Measurements from ENCODE around the gene SELENON. TPM values are rescaled to one million over a fixed set of nuclear protein-coding genes. Genes with fewer than 3 reads are reported as not detected.

SELENON gene
- total and polyA plus RNA-seq, 2 of the 8 experiments (the other 6 are each of a cell fraction or from before 2014, with no cell fraction given) = 43.0 to 77.6 TPM

DNA sequence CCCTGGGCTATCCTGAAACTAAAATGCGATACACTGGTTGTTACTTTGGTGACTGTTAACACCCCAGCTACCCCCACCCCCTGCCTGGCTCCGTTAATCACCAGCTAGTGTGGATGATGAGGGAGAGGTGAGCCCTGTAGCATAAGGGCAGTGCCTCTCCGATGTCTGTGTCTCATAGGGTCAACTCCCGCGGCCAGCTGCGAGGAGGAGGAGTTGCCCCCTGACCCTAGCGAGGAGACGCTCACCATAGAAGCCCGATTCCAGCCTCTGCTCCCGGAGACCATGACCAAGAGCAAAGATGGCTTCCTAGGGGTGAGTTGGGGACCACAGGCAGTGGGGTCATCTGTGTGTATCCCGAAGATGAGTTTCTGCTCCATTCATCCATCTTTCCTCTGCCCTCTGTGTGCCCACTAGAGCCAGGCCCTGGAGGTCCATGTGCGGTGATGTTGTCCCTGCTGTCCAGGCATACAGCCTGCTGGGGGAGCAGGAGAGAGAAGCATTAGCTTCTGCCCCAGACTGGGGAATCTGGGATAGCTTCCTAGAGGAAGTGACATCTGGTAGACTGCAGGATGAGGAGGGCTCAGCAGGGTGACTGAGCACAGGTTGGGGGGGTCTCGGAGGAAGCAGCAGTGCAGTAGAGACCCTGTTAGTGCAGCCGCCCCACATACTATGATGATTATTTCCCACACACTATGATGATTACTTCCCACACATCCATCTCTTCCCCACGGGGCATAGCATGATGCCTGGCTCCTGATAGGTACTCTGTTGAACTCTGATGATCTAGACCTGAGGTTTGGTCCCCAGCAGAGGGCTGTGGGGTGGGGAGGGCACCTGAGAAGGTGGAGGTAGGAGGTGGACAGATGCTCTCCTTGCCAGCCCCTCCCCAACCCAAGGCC lies 5.2 kb downstream of the SELENON start (continued):
- TF ChIP-seq KDM5A (IDR thresholded peaks at IDR 0.05; ENCODE audit: low read length) (no peak), SP2 (IDR thresholded peaks at IDR 0.05; ENCODE audit: low read length) (no peak), ASH2L (IDR thresholded peaks at IDR 0.05; ENCODE audit: low read length) (no peak), KDM1A (IDR thresholded peaks at IDR 0.05; ENCODE audit: borderline replicate concordance, low read length) (no peak), ZNF274 (IDR thresholded peaks at IDR 0.05; ENCODE audit: borderline replicate concordance, extremely low read depth, low read length) (no peak), CEBPB (IDR thresholded peaks at IDR 0.05; ENCODE audit: low read depth, low read length) (no peak), SP4 (IDR thresholded peaks at IDR 0.05; ENCODE audit: low read length) (no peak), SAP30 (IDR thresholded peaks at IDR 0.05; ENCODE audit: insufficient read depth, insufficient replicate concordance, low read length) (no peak), ATF2 (IDR thresholded peaks at IDR 0.05; ENCODE audit: low read length) (no peak), MAFK (IDR thresholded peaks at IDR 0.05; ENCODE audit: low read depth, low read length) (no peak), SIRT6 (IDR thresholded peaks at IDR 0.05; ENCODE audit: low read length) (no peak), CHD1 (IDR thresholded peaks at IDR 0.05; ENCODE audit: low read depth, low read length) (no peak)

All from H1 (cell line).